Measurements from ENCODE around the gene DGKA.

DNA sequence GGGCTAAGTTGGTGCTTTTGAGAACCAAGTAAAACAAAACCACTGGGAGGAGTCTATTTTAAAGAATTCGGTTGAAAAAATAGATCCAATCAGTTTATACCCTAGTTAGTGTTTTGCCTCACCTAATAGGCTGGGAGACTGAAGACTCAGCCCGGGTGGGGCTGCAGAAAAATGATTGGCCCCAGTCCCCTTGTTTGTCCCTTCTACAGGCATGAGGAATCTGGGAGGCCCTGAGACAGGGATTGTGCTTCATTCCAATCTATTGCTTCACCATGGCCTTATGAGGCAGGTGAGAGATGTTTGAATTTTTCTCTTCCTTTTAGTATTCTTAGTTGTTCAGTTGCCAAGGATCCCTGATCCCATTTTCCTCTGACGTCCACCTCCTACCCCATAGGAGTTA, 41.1 kb downstream of the DGKA start:
- TF ChIP-seq, protein P1, sequence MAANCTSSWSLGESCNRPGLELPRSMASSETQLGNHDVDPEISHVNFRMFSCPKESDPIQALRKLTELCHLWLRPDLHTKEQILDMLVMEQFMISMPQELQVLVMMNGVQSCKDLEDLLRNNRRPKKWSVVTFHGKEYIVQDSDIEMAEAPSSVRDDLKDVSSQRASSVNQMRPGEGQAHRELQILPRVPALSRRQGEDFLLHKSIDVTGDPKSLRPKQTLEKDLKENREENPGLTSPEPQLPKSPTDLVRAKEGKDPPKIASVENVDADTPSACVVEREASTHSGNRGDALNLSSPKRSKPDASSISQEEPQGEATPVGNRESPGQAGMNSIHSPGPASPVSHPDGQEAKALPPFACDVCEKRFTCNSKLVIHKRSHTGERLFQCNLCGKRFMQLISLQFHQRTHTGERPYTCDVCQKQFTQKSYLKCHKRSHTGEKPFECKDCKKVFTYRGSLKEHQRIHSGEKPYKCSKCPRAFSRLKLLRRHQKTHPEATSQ (CRISPR knock-in tag; IDR thresholded peaks at IDR 0.05; ENCODE audit: borderline replicate concordance) = no peak
- TF ChIP-seq GZF1 (CRISPR knock-in tag; IDR thresholded peaks at IDR 0.05) = no peak
